HG03196 (cell line): ENCODE results near the gene SLC35F1.
"Not testable (repeated sequence)": the region's sequence is repeated elsewhere in the genome, so short reads cannot be mapped to it uniquely, and the experiment has no call there.

Experiments used
- ATAC-seq: cut with Tn5 transposase; IDR thresholded peaks from one replicate; pipeline ENCODE4 v1.9.1; 2021; ENCODE audit not compliant: unreplicated experiment

SLC35F1 gene

DNA sequence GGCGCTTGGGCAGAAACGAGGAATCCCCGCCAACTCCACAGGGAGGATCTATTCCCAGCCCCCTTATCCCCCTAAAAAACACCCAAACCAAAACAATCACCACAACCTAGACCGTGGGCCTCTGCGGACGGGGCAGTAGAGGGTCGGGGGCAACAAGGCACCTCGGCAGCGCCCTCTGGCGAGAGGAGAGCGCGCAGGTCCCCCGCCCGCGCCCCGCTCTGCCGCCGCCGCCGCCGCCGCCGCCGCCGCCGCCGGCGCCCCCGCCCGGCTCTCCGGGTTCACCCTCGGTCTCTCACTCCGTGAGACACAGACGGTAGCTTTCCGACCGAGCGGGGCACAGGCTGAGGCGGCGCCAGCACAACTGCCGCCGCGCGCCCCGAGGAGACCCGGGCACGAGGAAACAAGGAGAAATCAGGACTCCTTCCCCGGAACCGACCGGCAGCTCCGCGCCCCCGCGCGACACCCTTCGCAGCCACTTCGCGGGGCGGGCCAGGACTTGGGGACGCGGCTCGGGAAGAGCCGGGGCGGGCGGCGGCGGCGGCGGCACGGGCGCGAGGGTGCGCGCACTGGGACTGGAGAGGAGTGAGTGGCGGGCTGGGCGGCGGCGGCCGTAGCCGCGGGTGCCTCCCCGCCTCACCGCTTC, at the start of gene SLC35F1:
TSS of gene SLC35F1 (plus strand) at position 307 of the 643 bp plus-strand sequence.
- peak; percentile 52 for ATAC-seq

DNA sequence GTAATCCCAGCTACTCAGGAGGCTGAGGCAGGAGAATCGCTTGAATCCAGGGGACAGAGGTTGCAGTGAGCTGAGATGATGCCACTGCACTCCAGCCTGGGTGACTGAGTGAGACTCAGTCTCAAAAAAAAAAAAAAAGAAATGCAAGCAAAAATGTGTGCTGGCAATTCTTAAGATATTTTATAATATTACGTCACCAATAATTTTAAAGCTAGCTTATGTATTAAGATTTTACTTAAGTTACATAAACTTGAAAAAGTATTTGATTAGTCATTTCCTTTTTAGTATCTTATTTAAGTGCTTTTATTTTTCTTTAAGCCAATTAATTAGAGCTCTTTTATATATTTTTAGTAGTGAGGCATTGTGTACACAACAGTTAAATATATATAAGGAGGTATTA, 48.5 kb upstream of the SLC35F1 start:
- ATAC-seq: not testable (repeated sequence)

DNA sequence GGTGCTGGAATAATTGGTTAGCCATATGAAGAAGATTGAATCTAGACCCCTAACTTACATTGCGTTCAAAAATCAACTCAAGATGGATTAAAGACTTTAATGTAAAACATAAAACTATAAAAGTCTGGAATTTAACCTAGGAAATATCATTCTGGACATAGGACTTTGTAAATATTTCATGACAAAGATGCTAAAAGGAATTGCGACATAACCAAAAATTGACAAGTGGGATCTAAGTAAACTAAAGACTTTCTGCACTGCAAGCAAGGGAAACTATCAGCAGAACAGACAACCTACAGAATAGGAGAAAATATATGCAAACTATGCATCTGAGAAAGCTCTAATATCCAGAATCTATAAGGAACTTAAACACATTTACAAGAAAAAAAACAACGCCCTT, 45.5 kb upstream of the SLC35F1 start:
- no peak for ATAC-seq

DNA sequence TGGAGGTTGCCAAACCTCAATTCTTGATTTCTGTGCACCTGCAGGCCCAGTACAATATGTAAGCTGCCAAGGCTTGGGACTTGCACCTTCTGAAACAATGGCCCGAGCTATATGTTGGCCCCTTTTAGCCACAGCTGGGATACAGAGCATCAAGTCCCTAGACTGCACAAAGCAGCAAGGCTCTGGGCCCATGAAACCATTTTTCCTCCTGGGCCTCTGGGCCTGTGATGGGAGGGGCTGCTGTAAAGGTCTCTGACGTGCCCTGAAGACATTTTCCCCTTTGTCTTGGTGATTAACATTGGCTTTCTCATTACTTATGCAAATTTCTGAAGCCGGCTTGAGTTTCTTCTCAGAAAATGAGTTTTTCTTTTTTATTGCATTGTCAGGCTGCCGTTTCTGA, 40.5 kb upstream of the SLC35F1 start:
- no peak for ATAC-seq

DNA sequence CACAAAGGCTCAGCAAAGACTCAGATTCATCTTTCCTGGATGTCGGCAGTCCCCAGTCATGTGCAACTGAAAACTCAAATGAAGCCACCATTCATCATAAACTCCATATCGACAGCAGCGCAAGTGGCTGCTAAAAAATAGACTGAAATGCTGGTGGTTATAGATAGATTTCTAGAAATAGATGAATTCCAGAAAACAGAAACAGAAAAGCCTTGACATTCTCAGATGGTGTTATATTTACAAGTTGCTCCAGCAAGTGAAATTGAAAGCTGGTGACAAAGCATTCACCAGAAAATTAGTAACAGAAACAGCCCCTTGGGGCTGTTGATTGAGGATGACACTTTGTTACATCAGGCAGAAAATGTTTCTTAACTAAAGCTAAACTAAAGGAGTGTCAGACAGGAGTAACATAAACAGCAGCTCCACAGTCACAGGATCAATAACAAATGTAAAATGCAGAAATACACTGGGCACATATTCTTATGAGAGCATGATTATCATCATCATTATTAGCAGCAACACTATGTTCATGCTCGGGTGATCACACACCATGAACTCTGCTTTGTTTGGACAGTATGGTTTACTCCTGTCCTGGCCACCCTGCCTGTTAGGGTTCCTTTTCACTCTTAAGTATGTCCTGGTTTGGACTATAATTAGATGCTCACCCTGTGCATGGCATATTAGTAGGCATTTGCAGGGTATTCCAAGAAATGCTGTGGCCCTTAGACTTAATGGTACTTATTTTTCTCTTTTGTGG, 36.4 kb upstream of the SLC35F1 start:
- ATAC-seq: peak; percentile 93

DNA sequence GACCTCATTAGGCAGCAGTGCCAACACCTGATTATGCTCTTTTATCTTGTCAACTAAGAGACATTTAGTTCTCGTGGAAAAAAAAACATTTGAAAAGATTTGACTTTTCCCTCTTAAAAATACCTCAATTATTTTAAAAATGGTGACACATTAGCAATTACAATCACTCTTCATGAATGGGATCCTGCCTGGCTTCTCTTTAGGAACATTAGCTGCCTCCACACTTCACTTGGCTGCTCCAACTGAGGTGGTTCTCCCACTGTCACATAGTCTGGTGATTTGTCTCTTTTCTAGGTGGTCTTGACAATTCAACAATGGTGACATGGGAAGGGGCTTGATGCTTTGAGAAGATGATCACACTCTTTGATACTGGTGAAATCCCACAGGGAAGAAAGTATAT, 26.2 kb upstream of the SLC35F1 start:
- no peak for ATAC-seq

DNA sequence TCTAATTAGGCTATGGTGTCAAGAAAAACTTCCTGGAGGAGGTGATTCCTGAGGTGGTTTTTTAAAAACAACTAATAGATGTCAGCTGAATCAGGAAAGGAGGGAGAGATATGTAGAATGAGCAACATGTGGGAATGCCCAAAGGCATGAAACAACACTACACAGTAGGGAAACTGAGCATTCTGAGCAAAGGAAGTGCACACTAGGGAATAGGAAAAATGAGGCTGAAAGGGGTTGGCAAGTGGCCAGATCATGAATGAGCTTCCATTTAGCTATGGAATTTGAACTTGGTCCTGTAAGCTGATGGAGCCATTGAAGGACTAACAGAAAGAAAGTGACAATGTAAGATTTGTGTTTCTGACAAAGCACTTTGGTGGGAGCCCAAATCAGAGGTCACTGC, 16.9 kb upstream of the SLC35F1 start:
- ATAC-seq: no peak

DNA sequence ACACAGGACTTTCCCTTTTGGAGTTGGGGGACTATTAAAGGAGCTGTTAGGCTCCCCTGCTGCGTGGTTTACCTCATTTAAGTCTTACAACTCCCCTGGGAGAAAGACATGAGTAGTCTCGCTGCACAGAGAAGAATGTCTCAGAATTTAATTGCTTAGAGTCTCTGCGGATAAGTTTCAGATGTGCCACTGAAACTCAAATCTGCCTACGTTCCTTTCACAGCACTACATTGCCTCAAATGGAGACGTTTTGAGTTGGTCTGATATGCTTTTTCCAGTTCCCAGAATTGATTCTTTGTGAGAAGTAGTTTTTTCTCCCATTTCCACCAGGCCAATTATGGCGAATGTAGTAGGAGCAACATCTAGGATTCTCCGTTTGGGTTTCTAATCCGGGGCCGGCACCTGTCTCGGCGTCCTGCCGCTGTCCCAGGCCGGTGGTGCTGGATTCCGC, 532 bp upstream of the SLC35F1 start:
- peak; percentile 39 for ATAC-seq

DNA sequence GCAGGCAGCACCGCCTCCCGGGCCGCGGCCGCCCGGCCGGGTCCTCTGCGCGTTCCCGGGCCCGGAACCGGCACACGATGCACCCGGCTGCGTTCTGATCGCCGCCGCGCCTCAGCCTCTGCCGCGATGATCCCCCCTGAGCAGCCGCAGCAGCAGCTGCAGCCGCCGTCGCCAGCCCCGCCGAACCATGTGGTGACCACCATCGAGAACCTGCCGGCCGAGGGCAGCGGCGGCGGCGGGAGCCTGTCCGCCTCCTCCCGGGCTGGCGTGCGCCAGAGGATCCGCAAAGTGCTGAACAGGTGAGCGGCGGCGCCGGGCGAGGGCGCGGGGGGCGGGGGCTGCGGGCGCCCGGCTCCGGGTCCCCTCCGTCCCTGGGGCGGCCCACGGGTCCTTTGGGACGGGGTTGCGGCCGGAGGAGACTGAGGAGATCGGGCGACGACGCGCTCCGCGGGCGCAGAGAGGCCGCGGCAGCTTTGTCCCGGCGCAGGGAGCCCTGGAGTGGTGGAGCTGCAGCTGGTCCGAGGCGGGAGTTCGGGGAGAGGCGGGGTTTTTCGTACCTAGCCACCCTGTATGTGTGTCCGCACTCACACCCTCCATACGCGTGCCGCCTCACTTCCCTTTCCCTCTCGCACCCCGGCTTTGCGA, 659 bp downstream of the SLC35F1 start:
- no peak for ATAC-seq

DNA sequence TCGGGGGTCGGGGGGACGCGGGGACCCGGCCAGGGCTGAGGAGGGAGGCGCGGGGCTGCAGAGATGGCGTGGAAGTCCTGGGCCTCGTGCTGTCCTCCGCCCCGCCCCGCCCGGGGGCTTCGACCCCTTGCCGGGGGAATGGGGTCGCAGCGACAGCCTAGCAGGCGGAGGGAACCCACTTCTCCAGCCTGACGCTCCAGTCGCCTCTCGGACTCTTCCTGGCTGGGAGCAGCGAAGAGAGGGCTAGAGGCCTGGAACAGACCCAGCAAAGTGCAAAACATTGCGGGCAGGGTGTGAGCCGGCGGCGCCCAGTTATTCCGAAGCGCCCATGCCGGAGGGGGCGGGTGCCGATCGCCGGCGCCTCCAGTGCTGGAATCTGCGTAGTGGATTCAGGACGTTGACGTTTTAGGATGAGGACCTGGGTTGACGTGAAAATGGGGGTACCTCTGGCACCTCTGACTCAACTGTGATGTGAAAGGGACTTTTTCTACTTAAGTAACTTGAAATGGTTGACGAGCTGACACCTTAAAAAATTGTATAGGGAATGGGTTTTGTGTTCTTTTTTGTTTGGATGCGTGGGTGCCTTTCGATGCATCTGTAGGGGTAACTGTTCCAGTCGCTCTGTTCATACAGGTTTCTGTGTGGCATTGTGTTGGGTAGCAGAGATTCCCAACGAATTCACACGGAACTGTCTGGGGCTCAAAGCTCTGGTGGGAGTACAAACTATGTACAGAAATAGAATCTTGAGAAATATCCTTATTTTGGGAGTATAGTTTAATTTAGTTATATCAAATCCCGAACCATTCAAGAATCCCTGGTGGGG, 1.4 kb downstream of the SLC35F1 start:
- ATAC-seq: no peak

DNA sequence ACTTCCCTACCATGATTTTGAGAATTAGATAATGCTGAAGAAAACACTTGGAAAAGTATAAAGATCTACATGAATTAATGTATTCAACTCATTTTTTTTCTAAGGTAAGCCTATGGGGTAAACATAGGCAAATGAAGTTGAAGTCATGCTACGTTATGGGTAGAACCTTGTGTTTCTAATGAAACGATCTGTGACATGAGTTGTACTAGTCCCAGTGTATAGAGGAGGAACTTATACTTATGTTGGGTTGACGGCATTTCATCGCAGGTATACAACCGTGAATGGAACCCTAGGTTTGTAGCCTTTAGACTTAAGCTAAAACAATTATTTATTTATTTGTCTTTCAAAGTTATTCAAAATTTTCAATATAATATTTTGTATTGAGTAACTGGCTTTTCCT, 2.6 kb downstream of the SLC35F1 start:
- ATAC-seq: no peak

DNA sequence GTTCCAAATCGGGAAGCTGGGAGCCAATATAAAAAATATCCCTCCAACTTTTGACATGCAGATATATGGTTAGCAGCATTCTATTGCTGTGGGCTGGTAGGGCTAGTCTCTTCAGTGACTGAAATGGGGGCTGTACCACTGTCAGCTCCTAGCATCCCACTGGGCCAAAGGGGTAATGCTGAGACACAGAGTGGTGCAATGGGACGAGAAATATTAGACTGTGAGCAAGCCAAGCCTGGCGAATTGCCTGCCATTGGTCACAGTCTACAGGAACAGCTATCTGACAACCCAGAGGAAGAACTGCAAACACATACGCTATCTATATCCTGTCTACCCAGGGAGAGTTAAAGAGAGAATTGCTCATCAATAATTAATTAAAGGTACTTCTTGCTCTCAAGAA, 3.5 kb downstream of the SLC35F1 start:
- ATAC-seq: no peak

DNA sequence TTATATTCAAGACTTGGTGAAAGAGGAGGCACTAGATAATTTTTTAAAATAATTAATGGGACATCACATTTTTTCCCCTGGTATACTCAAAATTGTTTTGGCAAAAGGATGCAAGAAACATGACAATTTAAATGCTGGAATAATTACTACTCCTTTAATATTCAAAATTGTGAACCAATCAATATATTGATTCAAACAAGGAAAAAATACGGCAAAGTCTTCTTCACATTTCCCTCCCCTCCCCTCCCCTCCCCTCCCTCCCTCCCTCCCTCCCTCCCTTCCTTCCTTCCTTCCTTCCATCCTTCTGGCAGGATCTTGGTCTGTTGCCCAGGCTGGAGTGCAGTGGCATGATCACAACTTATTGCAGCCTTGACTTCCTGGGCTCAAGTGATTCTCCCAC, 4.1 kb downstream of the SLC35F1 start:
- no peak for ATAC-seq

DNA sequence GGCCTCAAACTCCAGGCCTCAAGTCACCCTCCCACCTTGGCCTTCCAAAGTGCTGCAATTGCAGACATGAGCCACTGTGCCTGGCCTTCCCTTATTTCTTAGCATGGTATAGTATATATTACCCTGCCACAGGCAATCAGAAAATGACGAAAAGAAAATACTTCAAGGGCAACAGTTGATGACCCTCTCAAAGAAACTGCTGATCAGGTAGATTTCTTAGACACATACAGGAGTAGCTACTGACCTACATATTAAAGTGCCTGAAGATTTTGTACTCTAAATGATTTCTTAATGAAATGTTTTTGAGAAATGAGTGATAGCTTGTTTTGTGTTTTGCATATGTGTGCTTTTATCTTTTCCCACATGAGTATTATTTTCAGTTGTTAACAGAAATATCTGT, 4.6 kb downstream of the SLC35F1 start:
- ATAC-seq: no peak

DNA sequence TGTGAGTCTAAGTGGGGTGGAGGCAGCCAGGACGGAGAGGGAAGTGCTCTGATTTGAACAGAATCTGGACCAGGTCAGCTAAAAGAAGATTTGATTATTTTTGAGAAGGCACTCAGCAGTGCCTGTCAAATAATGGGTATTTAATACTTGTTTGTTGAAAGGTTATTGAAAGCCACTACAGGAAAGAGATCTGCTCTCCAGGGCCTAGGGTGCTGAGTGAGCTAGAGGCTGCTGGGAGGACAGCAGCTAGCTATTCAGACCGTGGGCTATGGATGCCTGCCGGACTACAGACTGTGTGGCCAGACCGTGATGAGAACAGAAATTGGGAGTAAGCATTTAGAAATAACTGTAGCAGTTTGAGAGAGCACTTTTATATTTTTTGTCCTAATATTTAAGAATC, 8.8 kb downstream of the SLC35F1 start:
- no peak for ATAC-seq

DNA sequence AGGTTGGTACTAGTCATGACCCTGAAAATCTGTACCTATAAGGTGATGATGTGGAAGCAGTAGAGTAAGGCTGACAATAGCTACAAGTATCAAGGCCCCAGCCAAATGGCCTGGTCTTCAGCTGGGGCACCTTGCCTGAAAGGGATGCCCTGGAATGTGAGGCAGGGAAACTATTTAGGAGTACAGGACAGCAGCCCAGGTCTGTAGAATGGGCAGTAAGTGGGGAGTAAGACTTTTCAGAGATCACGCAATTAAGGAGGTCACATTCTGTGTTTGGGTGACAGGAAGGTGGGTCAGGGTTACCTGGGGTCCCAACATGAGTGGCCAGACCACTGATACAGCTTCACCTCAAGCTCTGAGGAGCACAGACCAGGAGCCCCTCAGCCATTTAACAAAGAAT, 9.4 kb downstream of the SLC35F1 start:
- ATAC-seq: no peak

DNA sequence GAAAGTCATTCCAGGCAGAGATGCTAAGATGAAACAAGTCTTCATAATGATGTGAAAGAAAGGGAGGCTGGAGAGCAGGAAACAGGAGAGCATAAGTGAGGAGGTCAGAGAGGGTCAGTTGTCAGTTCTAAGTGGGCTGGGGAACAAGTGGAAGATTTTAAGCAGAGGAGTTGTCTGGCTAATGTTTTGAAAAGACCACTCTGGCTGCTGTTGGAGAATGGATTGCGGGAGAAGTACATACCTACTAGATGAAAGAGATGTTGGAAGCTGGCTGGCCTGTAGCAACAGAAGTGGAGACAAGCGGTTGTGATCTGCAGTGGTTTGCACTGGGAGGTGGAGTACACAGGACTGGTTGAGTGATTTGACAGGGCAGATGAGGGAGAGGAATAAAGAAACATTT, 10.1 kb downstream of the SLC35F1 start:
- ATAC-seq: no peak

DNA sequence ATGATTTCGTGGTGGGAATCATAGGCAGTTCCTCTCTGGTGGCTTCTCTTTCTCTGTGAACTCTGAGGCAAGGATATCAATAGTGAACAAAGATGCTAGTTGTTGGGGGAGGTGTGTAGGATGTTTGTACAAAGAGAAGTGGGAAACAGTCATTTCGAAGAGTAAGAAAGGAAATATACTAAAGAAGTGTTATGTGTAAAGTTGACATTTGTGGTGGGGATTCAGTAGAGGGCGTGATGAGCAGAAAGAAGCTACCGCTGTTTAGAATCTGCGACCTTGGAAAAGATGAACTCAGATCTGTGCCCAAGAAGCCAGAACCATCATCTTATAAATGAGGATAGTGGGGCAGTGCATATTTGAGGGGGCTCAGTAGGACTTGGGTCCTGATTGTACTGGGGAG, 11.4 kb downstream of the SLC35F1 start:
- no peak for ATAC-seq

DNA sequence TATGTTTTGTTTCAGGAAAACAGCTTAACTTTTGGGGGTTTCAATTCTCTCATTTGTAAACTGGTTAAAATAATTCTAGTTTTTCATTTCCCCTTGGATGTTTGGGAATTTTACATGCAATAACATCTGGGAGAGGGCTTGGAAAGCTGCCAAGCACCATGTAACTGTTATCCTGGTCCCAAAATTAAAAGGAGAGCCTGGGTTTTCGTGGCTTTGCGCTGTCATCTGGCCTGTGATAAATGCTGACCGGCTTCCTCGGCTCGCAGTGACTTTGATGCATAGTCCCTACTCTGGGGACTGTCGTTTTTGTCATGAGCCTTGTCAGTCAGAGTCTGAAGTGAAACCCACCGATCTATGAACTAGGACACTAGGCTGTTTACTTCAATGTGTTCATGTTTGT, 12.2 kb downstream of the SLC35F1 start:
- no peak for ATAC-seq

DNA sequence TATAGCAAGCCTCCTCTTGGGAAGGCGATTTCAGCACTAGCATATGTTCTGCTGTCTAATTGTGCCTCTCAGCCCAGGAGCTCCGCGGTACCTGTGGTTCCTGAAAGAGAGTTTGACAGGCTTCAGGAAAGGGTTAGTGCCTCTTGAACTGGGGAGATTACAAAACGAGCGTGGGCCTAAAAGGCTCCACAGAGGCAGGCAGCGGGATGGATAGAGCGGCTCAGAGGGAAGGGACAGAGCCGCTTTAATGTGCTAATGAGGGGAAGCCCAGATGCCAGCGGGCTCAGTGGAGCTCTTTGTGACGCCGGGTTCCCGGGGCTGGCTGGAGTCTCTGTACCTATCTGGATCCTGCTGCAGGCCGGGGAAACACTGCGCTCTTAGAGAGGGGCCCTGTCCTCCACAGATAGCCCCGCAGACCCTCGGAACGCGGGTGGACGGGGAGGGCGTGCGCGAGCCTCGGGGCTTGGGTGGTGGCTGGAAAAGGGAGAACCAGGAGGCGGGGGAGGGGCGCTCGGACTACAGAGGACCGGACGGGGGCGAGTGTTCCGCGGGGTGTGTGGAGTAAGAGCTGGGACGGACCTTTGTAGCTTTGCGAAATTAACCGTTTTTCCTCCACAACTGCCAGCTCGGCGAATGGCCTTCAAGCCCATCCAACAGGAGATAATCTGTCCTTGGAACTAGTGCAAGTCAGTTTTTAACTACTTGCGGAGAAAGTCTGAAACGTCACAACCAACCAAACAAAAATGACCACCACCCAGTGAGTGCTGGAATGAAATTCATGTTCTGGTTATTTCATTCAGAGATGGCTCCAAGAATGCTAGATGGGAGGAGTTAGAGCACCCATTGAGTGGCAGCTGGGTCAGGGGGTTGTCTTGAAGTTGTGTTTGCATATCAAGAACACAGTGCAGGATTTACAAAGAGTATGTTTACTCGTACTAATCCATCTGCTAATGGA, 13.0 kb downstream of the SLC35F1 start:
- ATAC-seq: no peak
